Ovary (tissue), 9 donors: ENCODE measurements around the gene PASK. TPM values are rescaled to one million over a fixed set of nuclear protein-coding genes. Genes with fewer than 3 reads are reported as not detected.

Experiments used
- DNase-seq, 5 donors: peaks; one replicate each; pipeline ENCODE4 v3.0.0-alpha.2; 2019 to 2020
- H3K27ac ChIP-seq, 2 donors: fragments of 200-600 bp; one replicate each; pipeline versions ENCODE4 v1.5.1 to v1.8.0; 2019 to 2022
- H3K27me3 ChIP-seq: fragments of 200-600 bp; one replicate; pipeline ENCODE4 v1.8.0; 2022
- H3K36me3 ChIP-seq: fragments of 200-600 bp; sonication (generic); one replicate; pipeline ENCODE4 v1.5.1; 2019
- H3K4me1 ChIP-seq: one replicate; pipeline ENCODE4 v1.8.1; 2013; ENCODE audit warnings: mild to moderate bottlenecking, moderate library complexity; ENCODE audit not compliant: insufficient read depth
- H3K4me3 ChIP-seq: fragments of 200-600 bp; sonication (generic); one replicate; pipeline ENCODE4 v1.5.1; 2017
- H3K9me3 ChIP-seq, 2 donors: fragments of 200-600 bp in 1 of 2; sonication (generic) in 1 of 2; one replicate each; pipeline versions ENCODE4 v1.5.1 to v1.8.1; 2013 to 2019; ENCODE audit warnings: mild to moderate bottlenecking in 1 of 2, moderate library complexity in 1 of 2
- EP300 ChIP-seq: sonication (generic); formaldehyde crosslinking; IDR thresholded peaks from one replicate; pipeline ENCODE4 v1.6.1; 2017; ENCODE audit warnings: antibody characterized with exemption
- POLR2A ChIP-seq: fragments of 450-650 bp; IDR thresholded peaks from one replicate; pipeline ENCODE4 v1.6.1; 2017; ENCODE audit warnings: antibody characterized with exemption, mild to moderate bottlenecking, moderate library complexity
- WGBS, 3 donors: extraction: QIAGEN DNeasy Blood & Tissue Kit in 1 of 3; methylation state at CpG; one replicate each; pipeline versions ENCODE4 v1.1.5 to v1.1.7; 2013 to 2017; 5-methylcytosine and 5-hydroxymethylcytosine counted together
- intact Hi-C, 4 donors: fragments of 100-400 bp; cut with DNase I; formaldehyde crosslinking; loops; one replicate each; pipeline versions ENCODE4 v1.11.0 to v1.15.1; 2022 to 2023
- polyA plus RNA-seq, 2 donors: library from polyadenylated mRNA; stranded (reverse); fragments of 200-250 nt in 1 of 2; fragments of 350-450 nt in 1 of 2; fragmentation: Illumina TruSeq in 1 of 2; extraction: RNeasy Lipid Tissue Mini Kit (QIAGEN cat#74804) in 1 of 2; gene quantifications; one replicate each; pipeline ENCODE4 v1.2.3, GENCODE V29; 2013 to 2014
- total RNA-seq, 7 donors: library from RNA; depleted of rRNA in 2 of 7; stranded (reverse); fragments of >200 nt in 2 of 7; fragmentation: NEBNext Ultra II Directional in 3 of 7; extraction: Animal tissue kit (Norgen Biotek cat#: 25700) in 3 of 7; gene quantifications; one replicate each; pipeline versions ENCODE4 v1.1.0 to v1.2.4, GENCODE V29; 2016 to 2023
- TF ChIP-seq, protein P1 (sequence below), 3 donors: fragments of 450-650 bp in 2 of 3; fragments of 200-600 bp in 1 of 3; IDR thresholded peaks; one replicate each; pipeline versions ENCODE4 v1.5.1 to v1.8.0; 2016 to 2022; ENCODE audit warnings: antibody characterized with exemption in 3 of 3, mild to moderate bottlenecking in 1 of 3
- donor health status: DM: no; HTN: no; CAD: no; lungs with moderate emphysema.
- donor health status: DM: no; HTN: no; CAD: no.
- donor health status: Bipolar disorder and iron deficiency.
- donor health status: DM: yes; HTN: yes; CAD: no.
- donor health status: DM: no; HTN: no; CAD: no.
- donor health status: DM: yes; HTN: yes; CAD: no.

PASK gene
- total and polyA plus RNA-seq, 9 donors, result 2.4 to 13.4 (median 7.4) TPM

DNA sequence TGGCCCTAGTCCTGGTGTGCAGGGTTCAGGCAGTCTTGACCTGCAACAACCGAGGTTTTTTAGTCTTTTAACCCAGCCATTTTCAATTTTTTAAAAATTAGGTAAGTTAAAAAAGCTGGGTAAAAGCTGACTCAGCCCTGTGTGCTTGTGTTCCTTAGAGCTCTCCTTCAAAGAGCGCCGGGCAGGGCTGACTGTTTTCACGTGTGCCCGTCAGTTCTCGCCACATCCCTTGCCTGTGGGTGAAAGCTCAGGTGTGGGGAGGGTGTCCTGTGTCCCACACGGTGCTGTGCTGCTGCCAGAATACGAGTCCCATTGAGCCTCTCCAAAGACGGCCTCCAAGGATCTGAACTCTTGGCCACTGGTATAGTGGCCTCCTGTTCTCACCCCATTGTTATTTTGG, 33.9 kb upstream of the PASK start:
- WGBS, 3 donors, result 85 to 90% (median 86%) methylated on average over 9 of the region's 9 CpGs
- Histone ChIP-seq H3K9me3 (no peaks in the 10 kb centered on the region), H3K4me1 (no peaks in the 10 kb centered on the region), H3K27ac (no peak overlapping the region), H3K36me3 (no peaks in the 10 kb centered on the region), H3K4me3 (no peak overlapping the region), H3K27me3 (no peaks in the 10 kb centered on the region)
- TF ChIP-seq EP300 (no peak), POLR2A (no peak)
- TF ChIP-seq, protein P1, sequence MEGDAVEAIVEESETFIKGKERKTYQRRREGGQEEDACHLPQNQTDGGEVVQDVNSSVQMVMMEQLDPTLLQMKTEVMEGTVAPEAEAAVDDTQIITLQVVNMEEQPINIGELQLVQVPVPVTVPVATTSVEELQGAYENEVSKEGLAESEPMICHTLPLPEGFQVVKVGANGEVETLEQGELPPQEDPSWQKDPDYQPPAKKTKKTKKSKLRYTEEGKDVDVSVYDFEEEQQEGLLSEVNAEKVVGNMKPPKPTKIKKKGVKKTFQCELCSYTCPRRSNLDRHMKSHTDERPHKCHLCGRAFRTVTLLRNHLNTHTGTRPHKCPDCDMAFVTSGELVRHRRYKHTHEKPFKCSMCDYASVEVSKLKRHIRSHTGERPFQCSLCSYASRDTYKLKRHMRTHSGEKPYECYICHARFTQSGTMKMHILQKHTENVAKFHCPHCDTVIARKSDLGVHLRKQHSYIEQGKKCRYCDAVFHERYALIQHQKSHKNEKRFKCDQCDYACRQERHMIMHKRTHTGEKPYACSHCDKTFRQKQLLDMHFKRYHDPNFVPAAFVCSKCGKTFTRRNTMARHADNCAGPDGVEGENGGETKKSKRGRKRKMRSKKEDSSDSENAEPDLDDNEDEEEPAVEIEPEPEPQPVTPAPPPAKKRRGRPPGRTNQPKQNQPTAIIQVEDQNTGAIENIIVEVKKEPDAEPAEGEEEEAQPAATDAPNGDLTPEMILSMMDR (IDR thresholded peaks at IDR 0.05), result no peak
- intact Hi-C loops, result no loop called here
- no peak for DNase-seq

DNA sequence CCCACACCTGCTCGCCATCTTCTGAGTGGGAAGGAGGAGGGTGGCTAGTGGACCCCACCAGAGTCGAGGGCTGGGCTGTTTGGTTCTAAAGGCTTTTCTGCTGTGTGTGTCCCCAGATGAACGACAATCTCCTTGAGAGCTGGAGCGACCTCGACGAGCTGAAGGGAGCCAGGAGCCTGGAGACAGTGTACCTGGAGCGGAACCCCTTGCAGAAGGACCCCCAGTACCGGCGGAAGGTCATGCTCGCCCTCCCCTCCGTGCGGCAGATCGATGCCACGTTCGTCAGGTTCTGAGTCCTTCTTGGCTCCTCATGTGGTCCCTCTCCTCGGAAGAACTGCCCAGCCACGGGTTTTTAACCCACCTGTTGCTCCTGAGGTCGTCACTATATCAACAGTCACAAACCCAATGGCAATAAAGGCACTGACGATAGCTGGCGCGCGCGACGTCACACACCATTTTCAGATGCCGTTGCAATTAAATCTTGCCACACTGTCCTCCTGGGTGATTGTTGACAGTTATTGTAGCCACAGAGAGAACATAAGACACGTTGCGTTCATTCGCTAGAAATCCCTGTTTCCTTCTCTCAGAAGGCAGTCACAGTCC, 33.4 kb upstream of the PASK start:
- intact Hi-C loops, result no loop called here
- H3K4me1 ChIP-seq, result no peaks in the 10 kb centered on the region
- no peaks in the 10 kb centered on the region for H3K36me3 ChIP-seq
- no peaks in the 10 kb centered on the region for H3K27me3 ChIP-seq
- DNase-seq, result no peak
- no peak for TF ChIP-seq POLR2A
- TF ChIP-seq EP300, result no peak
- TF ChIP-seq, protein P1 (IDR thresholded peaks at IDR 0.05), result no peak
- no peaks in the 10 kb centered on the region for H3K9me3 ChIP-seq
- 87 to 94% (median 90%) methylated on average over 28 of the region's 28 CpGs for WGBS, 3 donors
- H3K4me3 ChIP-seq, result no peak overlapping the region
- no peak overlapping the region for H3K27ac ChIP-seq

DNA sequence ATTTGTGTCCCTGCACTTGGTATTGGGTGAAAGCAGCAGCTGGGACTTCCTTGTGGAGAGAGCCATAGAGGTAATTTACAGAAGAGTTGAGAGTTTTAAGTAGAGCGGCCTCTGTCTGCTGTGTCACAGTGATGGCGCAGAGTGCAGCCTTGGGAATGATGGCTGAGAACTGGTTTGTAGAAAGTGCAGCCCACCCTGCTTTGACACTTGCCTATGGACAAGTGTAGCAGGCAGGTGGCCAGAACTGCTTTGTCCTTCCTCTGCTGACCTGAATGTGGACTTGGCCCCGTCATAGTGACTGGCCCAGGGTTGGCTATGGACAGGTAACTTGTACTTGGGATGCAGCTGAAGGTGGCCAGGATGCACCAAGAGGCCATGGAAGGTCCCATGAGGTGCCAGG, 32.9 kb upstream of the PASK start:
- H3K27ac ChIP-seq, result no peak overlapping the region
- no peaks in the 10 kb centered on the region for H3K27me3 ChIP-seq
- no peak for TF ChIP-seq POLR2A
- TF ChIP-seq EP300, result no peak
- TF ChIP-seq, protein P1 (IDR thresholded peaks at IDR 0.05), result no peak
- no peak overlapping the region for H3K4me3 ChIP-seq
- no peaks in the 10 kb centered on the region for H3K9me3 ChIP-seq
- no peaks in the 10 kb centered on the region for H3K4me1 ChIP-seq
- H3K36me3 ChIP-seq, result no peaks in the 10 kb centered on the region
- WGBS, 3 donors, result 93 to 96% (median 94%) methylated on average over 3 of the region's 3 CpGs
- intact Hi-C loops, result no loop called here
- DNase-seq, result no peak

DNA sequence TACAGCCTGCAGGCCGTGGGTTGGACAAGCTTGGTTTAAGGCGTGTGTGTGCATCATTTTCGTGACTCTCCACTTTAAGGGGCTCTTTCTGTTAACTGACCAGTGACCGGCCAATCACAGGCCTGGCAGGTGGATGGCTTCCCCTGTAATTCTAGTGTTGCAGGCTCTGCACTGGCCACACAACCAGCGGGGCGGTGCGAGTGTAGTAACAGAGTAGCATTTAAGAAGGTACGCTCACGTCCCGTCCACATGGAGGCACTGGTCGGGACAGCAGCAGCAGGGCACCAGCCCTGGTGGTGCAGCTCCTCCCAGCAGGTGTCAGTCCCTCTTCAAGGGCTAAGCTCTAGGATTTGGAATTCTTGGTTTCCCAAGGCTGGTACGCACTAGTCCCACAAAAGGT, 31.2 kb upstream of the PASK start:
- no peak overlapping the region for H3K4me3 ChIP-seq
- no peaks in the 10 kb centered on the region for H3K36me3 ChIP-seq
- no peaks in the 10 kb centered on the region for H3K4me1 ChIP-seq
- H3K9me3 ChIP-seq, result no peaks in the 10 kb centered on the region
- DNase-seq, result no peak
- H3K27me3 ChIP-seq, result no peaks in the 10 kb centered on the region
- no peak overlapping the region for H3K27ac ChIP-seq
- intact Hi-C loops, result no loop called here
- TF ChIP-seq EP300 (no peak), POLR2A (no peak)
- TF ChIP-seq, protein P1 (IDR thresholded peaks at IDR 0.05), result no peak
- 88 to 91% (median 89%) methylated on average over 12 of the region's 12 CpGs for WGBS, 3 donors
